ENCODE measurements around the gene OXER1.

The OXER1 gene

GRCh38 chr2:42768706-42769256 lies 4.8 kb upstream of the OXER1 start:
- DNase-seq = no peak

- no peak for DNase-seq
Observed at GRCh38 chr2:42767899-42768705, 4.2 kb upstream of the OXER1 start.

- DNase-seq = no peak
Observed at GRCh38 chr2:42767080-42767898, 3.4 kb upstream of the OXER1 start.

- no peak for DNase-seq
Observed at GRCh38 chr2:42765686-42766085, 1.8 kb upstream of the OXER1 start.

- DNase-seq = no peak
Observed at GRCh38 chr2:42764901-42765300, 966 bp upstream of the OXER1 start.

- no peak for DNase-seq
Observed at GRCh38 chr2:42762823-42763804, 821 bp downstream of the OXER1 start.

GRCh38 chr2:42762155-42762554 lies 1.8 kb downstream of the OXER1 start:
- no peak for DNase-seq

- DNase-seq = no peak
Observed at GRCh38 chr2:42761554-42761953, 2.4 kb downstream of the OXER1 start.

- no peak for DNase-seq
Observed at GRCh38 chr2:42758751-42759150, 5.2 kb downstream of the OXER1 start.

- no peak for DNase-seq
Observed at GRCh38 chr2:42757981-42758740, 5.8 kb downstream of the OXER1 start.

GRCh38 chr2:42756966-42757513 lies 6.9 kb downstream of the OXER1 start:
- DNase-seq = no peak

GRCh38 chr2:42756150-42756775 lies 7.7 kb downstream of the OXER1 start:
- no peak for DNase-seq

- DNase-seq = no peak
Observed at GRCh38 chr2:42755191-42755880, 8.6 kb downstream of the OXER1 start.

GRCh38 chr2:42754776-42755140 lies 9.2 kb downstream of the OXER1 start:
- DNase-seq = no peak

GRCh38 chr2:42754021-42754775 lies 9.7 kb downstream of the OXER1 start:
- DNase-seq = no peak

- no peak for DNase-seq
Observed at GRCh38 chr2:42752816-42753813, 10.8 kb downstream of the OXER1 start.

- DNase-seq = no peak
Observed at GRCh38 chr2:42752314-42752713, 11.6 kb downstream of the OXER1 start.

GRCh38 chr2:42748840-42749239 lies 15.1 kb downstream of the OXER1 start:
- no peak for DNase-seq
